Epithelial cell of proximal tubule (primary cell): ENCODE results near the gene SP100. TPM values are rescaled to one million over a fixed set of nuclear protein-coding genes. Genes with fewer than 3 reads are reported as not detected.
"Not testable (repeated sequence)": the region's sequence is repeated elsewhere in the genome, so short reads cannot be mapped to it uniquely, and the experiment has no call there.

ENCODE experiments used
- DNase-seq: peaks from one replicate; pipeline ENCODE4 v3.0.0-alpha.2; 2011; ENCODE audit warnings: low read depth
- H3K4me3 ChIP-seq: 2 replicates; pipeline ENCODE4 v1.5.1; 2011; ENCODE audit warnings: low read depth, mild to moderate bottlenecking, low read length
- total RNA-seq: library from RNA; depleted of rRNA; stranded (reverse); fragments of >200 nt; gene quantifications from 2 replicates; pipeline ENCODE4 v1.2.3, GENCODE V29; 2015
- TF ChIP-seq, protein P1 (sequence below): conservative IDR thresholded peaks from 2 replicates; pipeline ENCODE4 v1.5.1; 2012; ENCODE audit warnings: low read depth, mild to moderate bottlenecking, low read length

SP100 gene
- total RNA-seq, 1 donor from 2014 or later: 30.3 TPM

- no peak overlapping the region for H3K4me3 ChIP-seq
- TF ChIP-seq, protein P1, sequence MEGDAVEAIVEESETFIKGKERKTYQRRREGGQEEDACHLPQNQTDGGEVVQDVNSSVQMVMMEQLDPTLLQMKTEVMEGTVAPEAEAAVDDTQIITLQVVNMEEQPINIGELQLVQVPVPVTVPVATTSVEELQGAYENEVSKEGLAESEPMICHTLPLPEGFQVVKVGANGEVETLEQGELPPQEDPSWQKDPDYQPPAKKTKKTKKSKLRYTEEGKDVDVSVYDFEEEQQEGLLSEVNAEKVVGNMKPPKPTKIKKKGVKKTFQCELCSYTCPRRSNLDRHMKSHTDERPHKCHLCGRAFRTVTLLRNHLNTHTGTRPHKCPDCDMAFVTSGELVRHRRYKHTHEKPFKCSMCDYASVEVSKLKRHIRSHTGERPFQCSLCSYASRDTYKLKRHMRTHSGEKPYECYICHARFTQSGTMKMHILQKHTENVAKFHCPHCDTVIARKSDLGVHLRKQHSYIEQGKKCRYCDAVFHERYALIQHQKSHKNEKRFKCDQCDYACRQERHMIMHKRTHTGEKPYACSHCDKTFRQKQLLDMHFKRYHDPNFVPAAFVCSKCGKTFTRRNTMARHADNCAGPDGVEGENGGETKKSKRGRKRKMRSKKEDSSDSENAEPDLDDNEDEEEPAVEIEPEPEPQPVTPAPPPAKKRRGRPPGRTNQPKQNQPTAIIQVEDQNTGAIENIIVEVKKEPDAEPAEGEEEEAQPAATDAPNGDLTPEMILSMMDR: no peak
- no peak for DNase-seq
These were observed 18.8 kb downstream of the SP100 start for GRCh38 chr2:230434677-230435324.

DNA sequence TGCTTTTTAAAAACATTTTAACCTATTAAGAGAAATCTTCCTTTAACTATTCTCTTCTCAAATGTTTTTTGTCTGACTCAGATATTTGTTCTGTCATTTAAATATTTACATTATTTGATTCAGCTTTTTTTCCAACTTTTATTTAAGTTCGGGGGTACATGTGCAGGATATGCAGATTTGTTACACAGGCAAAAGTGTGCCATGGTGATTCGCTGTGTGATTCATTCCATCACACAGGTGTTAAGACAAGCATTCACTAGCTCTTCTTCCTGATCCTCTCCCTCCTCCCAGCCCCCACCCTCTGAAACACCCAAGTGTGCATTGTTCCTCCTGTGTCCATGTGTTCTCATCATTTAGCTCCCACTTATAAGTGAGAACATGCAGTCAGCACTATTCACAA, 19.4 kb downstream of the SP100 start:
- TF ChIP-seq, protein P1: no peak
- no peak overlapping the region for H3K4me3 ChIP-seq
- no peak for DNase-seq

GRCh38 chr2:230439121-230439520, 23.1 kb downstream of the SP100 start:
- not testable (repeated sequence) for H3K4me3 ChIP-seq, DNase-seq

DNA sequence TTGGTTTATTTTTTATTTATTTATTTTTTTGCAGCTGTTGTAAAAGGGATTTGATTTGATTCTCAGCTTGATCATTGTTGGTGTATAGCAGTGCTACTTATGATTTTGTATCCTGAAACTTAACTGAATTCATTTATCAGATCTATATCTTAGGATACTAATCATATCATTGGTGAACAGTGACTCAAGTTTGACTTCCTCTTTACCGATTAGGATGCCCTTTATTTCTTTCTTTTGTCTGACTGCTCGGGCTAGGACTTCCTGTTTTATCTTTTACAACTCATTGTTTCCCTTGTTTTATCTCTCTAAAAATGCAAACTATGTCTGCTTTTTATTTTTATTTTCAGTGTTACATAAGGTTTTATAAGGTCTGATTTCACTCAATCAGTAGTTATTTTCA, 23.6 kb downstream of the SP100 start:
- DNase-seq: no peak
- TF ChIP-seq, protein P1: no peak
- H3K4me3 ChIP-seq: no peak overlapping the region

GRCh38 chr2:230441227-230441897, 25.4 kb downstream of the SP100 start:
- DNase-seq: no peak
- no peak overlapping the region for H3K4me3 ChIP-seq
- TF ChIP-seq, protein P1: no peak

DNA sequence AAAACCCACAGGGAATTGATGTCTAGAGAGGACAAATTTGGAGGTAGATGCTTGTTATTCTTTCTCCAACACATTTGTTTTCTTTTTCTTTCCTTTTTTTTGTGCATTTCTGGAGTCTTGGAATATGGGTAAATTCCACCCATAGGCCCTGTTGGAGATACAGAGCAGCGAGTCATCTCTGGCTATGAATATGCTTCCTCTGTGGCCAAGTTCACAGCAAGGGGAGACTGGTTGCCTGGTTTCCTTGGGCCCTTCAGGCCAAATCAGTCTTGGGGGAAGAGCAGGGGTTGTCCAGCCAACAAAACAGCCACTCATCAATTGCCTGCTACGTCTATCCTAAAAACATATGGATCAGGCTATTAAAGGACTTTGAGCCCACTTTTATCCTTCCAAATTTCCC, 27.5 kb downstream of the SP100 start:
- TF ChIP-seq, protein P1: no peak
- no peak overlapping the region for H3K4me3 ChIP-seq
- DNase-seq: no peak

GRCh38 chr2:230444832-230445231, 28.8 kb downstream of the SP100 start:
- TF ChIP-seq, protein P1: no peak
- DNase-seq: no peak
- no peak overlapping the region for H3K4me3 ChIP-seq
